ENCODE measurements around the gene TTLL9.

TTLL9 gene

GRCh38 chr20:31977080-31977479 is 106.6 kb downstream of the TTLL9 start:
- DNase-seq (ENCODE audit: low read depth in 2 of 2), result no peak

- DNase-seq (ENCODE audit: low read depth in 2 of 2), result no peak
These were observed 109.4 kb downstream of the TTLL9 start for GRCh38 chr20:31979713-31980426.

- no peak for DNase-seq (ENCODE audit: low read depth in 2 of 2)
These were observed 111.3 kb downstream of the TTLL9 start for GRCh38 chr20:31981784-31982183.

- no peak for DNase-seq (ENCODE audit: low read depth in 2 of 2)
These were observed 114.6 kb downstream of the TTLL9 start for GRCh38 chr20:31984981-31985471.

- no peak for DNase-seq (ENCODE audit: low read depth in 2 of 2)
These were observed 117.3 kb downstream of the TTLL9 start for GRCh38 chr20:31987744-31988143.

- DNase-seq (ENCODE audit: low read depth in 2 of 2), result no peak
These were observed 118.1 kb downstream of the TTLL9 start for GRCh38 chr20:31988430-31989015.

GRCh38 chr20:31989030-31989645 is 118.7 kb downstream of the TTLL9 start:
- DNase-seq (ENCODE audit: low read depth in 2 of 2), result no peak

- no peak for DNase-seq (ENCODE audit: low read depth in 2 of 2)
These were observed 120.4 kb downstream of the TTLL9 start for GRCh38 chr20:31990641-31991338.

- DNase-seq (ENCODE audit: low read depth in 2 of 2), result no peak
These were observed 120.9 kb downstream of the TTLL9 start for GRCh38 chr20:31991339-31991705.

GRCh38 chr20:31992086-31992485 is 121.7 kb downstream of the TTLL9 start:
- no peak for DNase-seq (ENCODE audit: low read depth in 2 of 2)
